Esophagus squamous epithelium (tissue), 5 donors: ENCODE results near the gene ENAM. TPM values are rescaled to one million over a fixed set of nuclear protein-coding genes. Genes with fewer than 3 reads are reported as not detected.

ENCODE experiments used
- DNase-seq: peaks from one replicate; lab custom pipeline; 2025; lab: John Stamatoyannopoulos, UW
- H3K27ac ChIP-seq, 4 donors: fragments of 200-600 bp; sonication (generic); one replicate each; pipeline ENCODE4 v1.5.1; 2016 to 2019; ENCODE audit warnings: mild to moderate bottlenecking in 1 of 4
- H3K27me3 ChIP-seq, 4 donors: fragments of 200-600 bp; sonication (generic); 1 replicate in 3 of 4; 2 replicates in 1 of 4; pipeline versions ENCODE4 v1.5.1 to v1.6.0; 2017 to 2021; ENCODE audit warnings: antibody characterized with exemption in 1 of 4
- H3K36me3 ChIP-seq, 3 donors: fragments of 200-600 bp; sonication (generic); one replicate each; pipeline ENCODE4 v1.5.1; 2016 to 2019
- H3K4me1 ChIP-seq, 3 donors: fragments of 200-600 bp; sonication (generic); one replicate each; pipeline ENCODE4 v1.5.1; 2017 to 2019
- H3K4me3 ChIP-seq, 4 donors: fragments of 200-600 bp; sonication (generic); 1 replicate in 3 of 4; 2 replicates in 1 of 4; pipeline ENCODE4 v1.5.1; 2016 to 2019; ENCODE audit warnings: mild to moderate bottlenecking in 2 of 4, moderate library complexity in 1 of 4
- H3K9me3 ChIP-seq, 3 donors: fragments of 200-600 bp; sonication (generic); one replicate each; pipeline ENCODE4 v1.5.1; 2016 to 2019
- POLR2A ChIP-seq, 4 donors: fragments of 450-650 bp; IDR thresholded peaks; one replicate each; pipeline ENCODE4 v1.6.1; 2017; ENCODE audit warnings: antibody characterized with exemption in 4 of 4, mild to moderate bottlenecking in 4 of 4, moderate library complexity in 3 of 4
- WGBS, 2 donors: methylation state at CpG; one replicate each; pipeline ENCODE4 v1.1.5; 2018; 5-methylcytosine and 5-hydroxymethylcytosine counted together
- intact Hi-C: fragments of 100-400 bp; cut with DNase I; formaldehyde crosslinking; loops from one replicate; pipeline ENCODE4 v1.15.0; 2022
- total RNA-seq, 4 donors: library from RNA; depleted of rRNA; stranded (reverse); fragments of >200 nt; gene quantifications; one replicate each; pipeline ENCODE4 v1.1.0, GENCODE V29; 2016
- TF ChIP-seq, protein P1 (sequence below), 6 experiments: fragments of 450-650 bp in 4 of 6; fragments of 200-600 bp in 2 of 6; sonication (generic) in 2 of 6; IDR thresholded peaks; one replicate each; pipeline ENCODE4 v1.5.1; 2016 to 2019; ENCODE audit warnings: antibody characterized with exemption in 6 of 6, mild to moderate bottlenecking in 4 of 6, moderate library complexity in 4 of 6
- donor health status: DM: yes; HTN: yes; CAD: no.

Gene ENAM
- total RNA-seq, 4 donors from 2014 or later, result not detected

DNA sequence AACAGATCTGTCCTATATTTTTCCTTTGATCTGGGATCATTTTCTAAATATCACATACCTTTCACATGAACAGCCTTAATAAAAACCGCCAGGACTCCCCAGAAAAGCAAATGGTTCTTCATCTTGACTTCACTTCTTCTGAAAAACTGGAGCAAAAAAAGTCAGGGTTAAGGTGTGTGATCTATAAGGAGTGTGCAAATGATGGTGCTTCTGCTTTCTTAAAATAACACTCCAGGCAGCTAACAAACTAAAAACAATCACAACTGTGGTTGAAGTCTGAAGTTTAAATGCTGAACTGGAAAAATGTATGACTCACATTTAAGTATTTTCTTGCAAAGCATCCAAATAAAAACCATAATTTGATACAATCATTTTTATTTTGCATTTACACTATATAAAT is 37.8 kb downstream of the ENAM start, which contains the start of gene JCHAIN:
Gene JCHAIN (minus strand): TSS at position 140 of the 400 bp plus-strand sequence. CDS start 18 bp downstream, at position 122.
- 64 to 73% methylated on average over 1 of the region's 1 CpG for WGBS, 2 donors
- no peak for DNase-seq
- H3K27me3 ChIP-seq, result no peaks in the 10 kb centered on the region
- H3K27ac ChIP-seq, result no peak within 1 kb of the TSS
- H3K36me3 ChIP-seq, result no peaks in the 10 kb centered on the region
- no peak within 1 kb of the TSS for H3K4me3 ChIP-seq
- H3K4me1 ChIP-seq, result no peaks in the 10 kb centered on the region
- no peaks in the 10 kb centered on the region for H3K9me3 ChIP-seq
- TF ChIP-seq, protein P1, sequence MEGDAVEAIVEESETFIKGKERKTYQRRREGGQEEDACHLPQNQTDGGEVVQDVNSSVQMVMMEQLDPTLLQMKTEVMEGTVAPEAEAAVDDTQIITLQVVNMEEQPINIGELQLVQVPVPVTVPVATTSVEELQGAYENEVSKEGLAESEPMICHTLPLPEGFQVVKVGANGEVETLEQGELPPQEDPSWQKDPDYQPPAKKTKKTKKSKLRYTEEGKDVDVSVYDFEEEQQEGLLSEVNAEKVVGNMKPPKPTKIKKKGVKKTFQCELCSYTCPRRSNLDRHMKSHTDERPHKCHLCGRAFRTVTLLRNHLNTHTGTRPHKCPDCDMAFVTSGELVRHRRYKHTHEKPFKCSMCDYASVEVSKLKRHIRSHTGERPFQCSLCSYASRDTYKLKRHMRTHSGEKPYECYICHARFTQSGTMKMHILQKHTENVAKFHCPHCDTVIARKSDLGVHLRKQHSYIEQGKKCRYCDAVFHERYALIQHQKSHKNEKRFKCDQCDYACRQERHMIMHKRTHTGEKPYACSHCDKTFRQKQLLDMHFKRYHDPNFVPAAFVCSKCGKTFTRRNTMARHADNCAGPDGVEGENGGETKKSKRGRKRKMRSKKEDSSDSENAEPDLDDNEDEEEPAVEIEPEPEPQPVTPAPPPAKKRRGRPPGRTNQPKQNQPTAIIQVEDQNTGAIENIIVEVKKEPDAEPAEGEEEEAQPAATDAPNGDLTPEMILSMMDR (IDR thresholded peaks at IDR 0.05), result no peak
- TF ChIP-seq POLR2A (IDR thresholded peaks at IDR 0.05), result no peak
- intact Hi-C loops, result no loop called here

DNA sequence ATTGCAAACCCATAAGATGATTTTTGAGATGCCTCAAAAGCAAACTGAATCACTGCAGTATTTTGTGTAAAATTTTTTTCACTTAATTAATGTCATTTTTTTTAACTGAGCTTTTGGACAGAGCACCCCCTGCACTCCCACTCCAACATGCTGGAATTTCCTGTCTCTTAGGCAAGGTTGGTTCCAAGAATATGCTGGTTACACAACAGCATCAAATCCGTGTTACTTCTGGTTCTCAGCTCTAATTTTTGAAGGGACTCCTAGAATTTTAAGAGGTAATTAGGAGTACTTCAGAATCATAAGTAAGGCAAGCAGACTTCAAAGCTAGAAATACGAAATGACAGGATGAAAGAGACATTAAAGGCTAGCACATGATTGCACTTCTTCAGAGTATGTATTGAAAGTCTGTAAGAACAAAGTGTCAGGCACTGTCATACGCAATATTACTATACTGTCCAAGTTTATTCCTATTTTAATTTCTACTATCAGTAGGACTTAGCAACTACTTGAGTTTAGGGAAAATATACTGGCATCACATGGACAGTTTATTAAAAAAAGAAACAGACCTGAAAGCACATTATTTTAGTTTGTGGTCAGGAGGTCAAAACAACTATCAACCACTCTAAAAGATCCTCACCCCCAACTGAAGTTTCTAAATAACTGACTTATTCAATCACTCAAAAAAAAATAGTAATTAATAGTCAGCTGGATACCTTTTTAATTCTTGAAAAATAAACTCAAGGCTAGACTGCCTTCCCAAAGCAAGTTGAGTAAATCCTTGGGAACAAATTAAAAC is 39.4 kb downstream of the ENAM start:
- H3K27me3 ChIP-seq, result no peaks in the 10 kb centered on the region
- H3K27ac ChIP-seq, result no peak overlapping the region
- intact Hi-C loops, result no loop called here
- no peaks in the 10 kb centered on the region for H3K36me3 ChIP-seq
- H3K9me3 ChIP-seq, result no peaks in the 10 kb centered on the region
- no peak for DNase-seq
- no peak overlapping the region for H3K4me3 ChIP-seq
- WGBS, 2 donors, result 36 to 52% methylated on average over 3 of the region's 3 CpGs
- no peak for TF ChIP-seq POLR2A (IDR thresholded peaks at IDR 0.05)
- TF ChIP-seq, protein P1 (IDR thresholded peaks at IDR 0.05), result no peak
- no peaks in the 10 kb centered on the region for H3K4me1 ChIP-seq

DNA sequence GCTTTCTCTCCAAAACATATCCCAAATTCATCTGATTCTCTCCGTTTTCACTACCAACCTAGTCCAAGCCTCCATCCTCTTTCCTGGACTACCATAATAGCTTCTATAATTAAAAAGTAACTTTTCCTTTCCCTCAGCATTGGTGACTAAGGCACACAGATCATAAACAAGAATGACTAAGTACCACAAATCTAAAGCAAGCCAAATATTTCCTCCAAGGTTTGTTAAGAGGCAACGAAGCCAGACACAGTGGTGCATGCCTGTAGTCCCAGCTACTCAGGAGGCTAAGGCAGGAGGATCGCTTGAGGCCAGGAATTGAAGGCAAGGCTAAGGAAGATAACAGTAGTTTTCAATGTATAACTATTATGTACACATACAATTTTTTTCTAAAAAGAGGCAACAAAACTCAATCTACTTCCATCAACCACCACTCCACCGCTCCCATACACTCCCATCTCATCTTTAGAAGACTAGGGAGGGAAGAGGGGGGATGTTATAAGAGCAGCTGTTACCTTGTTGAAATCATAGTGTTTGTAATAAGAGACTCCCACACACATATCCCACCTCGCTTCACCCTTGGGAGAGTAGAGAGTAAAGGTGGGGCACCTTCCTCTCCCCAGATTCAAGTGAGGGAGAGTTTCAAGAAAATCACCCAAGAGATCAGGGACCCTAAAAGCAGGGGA is 41.9 kb downstream of the ENAM start:
- Histone ChIP-seq H3K27ac (no peak overlapping the region), H3K4me1 (no peaks in the 10 kb centered on the region), H3K4me3 (no peak overlapping the region), H3K9me3 (no peaks in the 10 kb centered on the region), H3K36me3 (no peaks in the 10 kb centered on the region), H3K27me3 (no peaks in the 10 kb centered on the region)
- TF ChIP-seq, protein P1 (IDR thresholded peaks at IDR 0.05), result no peak
- TF ChIP-seq POLR2A (IDR thresholded peaks at IDR 0.05), result no peak
- 66 to 85% methylated on average over 5 of the region's 5 CpGs for WGBS, 2 donors
- intact Hi-C loops, result no loop called here
- no peak for DNase-seq

DNA sequence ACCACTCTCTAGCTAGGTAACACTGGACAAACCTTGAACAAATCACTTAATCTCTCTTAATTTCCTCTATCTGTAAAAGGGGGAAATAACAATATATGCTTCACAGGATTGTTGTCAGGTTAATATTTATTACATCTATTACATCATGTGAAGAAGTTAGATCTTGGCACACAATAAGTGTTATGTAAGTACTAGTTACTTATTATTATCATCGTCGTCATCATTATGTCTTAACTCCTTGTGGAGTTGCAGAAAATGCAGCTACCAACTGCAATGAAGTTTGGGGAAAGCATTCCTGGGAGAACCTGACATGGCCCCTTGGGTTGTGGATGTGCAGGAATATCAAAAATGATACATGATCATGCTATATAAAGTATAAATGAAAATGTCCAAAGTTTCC is 42.5 kb downstream of the ENAM start:
- intact Hi-C loops, result no loop called here
- Histone ChIP-seq H3K4me1 (no peaks in the 10 kb centered on the region), H3K27ac (no peak overlapping the region), H3K4me3 (no peak overlapping the region), H3K27me3 (no peaks in the 10 kb centered on the region), H3K36me3 (no peaks in the 10 kb centered on the region), H3K9me3 (no peaks in the 10 kb centered on the region)
- no peak for TF ChIP-seq POLR2A (IDR thresholded peaks at IDR 0.05)
- TF ChIP-seq, protein P1 (IDR thresholded peaks at IDR 0.05), result no peak
- no peak for DNase-seq
- 47 to 73% methylated on average over 2 of the region's 2 CpGs for whole genome bisulfite sequencing, 2 donors

DNA sequence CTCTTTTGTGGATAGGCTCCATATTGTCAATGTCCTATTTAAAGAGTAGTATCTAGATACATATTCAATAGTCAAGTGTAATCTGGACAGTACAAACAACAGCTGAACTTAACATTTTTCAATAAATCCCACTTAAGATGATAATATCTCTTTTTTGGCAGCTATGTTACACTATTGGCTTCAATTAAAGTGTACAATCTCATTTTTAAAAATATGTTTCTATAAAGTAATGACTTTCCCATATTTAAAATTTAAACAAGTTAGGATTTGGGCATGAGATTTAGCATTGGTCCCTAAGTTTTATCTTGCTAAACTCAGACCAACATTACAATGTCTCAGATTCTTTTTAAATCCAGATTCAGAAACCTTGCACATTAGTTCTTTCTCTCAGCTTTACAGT is 45.6 kb downstream of the ENAM start:
- H3K27me3 ChIP-seq, result no peaks in the 10 kb centered on the region
- no peak overlapping the region for H3K27ac ChIP-seq
- no peak for DNase-seq
- no peak overlapping the region for H3K4me3 ChIP-seq
- H3K4me1 ChIP-seq, result no peaks in the 10 kb centered on the region
- H3K9me3 ChIP-seq, result no peaks in the 10 kb centered on the region
- no peak for TF ChIP-seq POLR2A (IDR thresholded peaks at IDR 0.05)
- TF ChIP-seq, protein P1 (IDR thresholded peaks at IDR 0.05), result no peak
- intact Hi-C loops, result no loop called here
- H3K36me3 ChIP-seq, result no peaks in the 10 kb centered on the region
